KOPT-K1 (cell line): Measurements from ENCODE around the gene CHN2.
A peak's percentile ranks its signal among the peaks of the same experiment; 100 is the strongest.

Source experiments
- H3K27ac ChIP-seq: fragments of 200-600 bp; sonication (generic); 2 replicates; pipeline ENCODE4 v1.5.1; 2016; ENCODE audit warnings: antibody characterized with exemption, mild to moderate bottlenecking, low read depth, low read length; ENCODE audit not compliant: poor library complexity, severe bottlenecking
- H3K36me3 ChIP-seq: fragments of 200-600 bp; sonication (generic); 2 replicates; pipeline ENCODE4 v1.5.1; 2017; ENCODE audit warnings: antibody characterized with exemption, mild to moderate bottlenecking, low read length, moderate library complexity; ENCODE audit not compliant: insufficient read depth
- H3K9me3 ChIP-seq: fragments of 200-600 bp; sonication (generic); 2 replicates; pipeline ENCODE4 v1.5.1; 2017; ENCODE audit warnings: antibody characterized with exemption, low read length, mild to moderate bottlenecking; ENCODE audit not compliant: insufficient read depth, poor library complexity, severe bottlenecking

Gene CHN2

GRCh38 chr7:29386196-29386765 lies 191.7 kb downstream of the CHN2 start:
- Histone ChIP-seq H3K27ac (no peak overlapping the region), H3K9me3 (no peaks in the 10 kb centered on the region), H3K36me3 (no peaks in the 10 kb centered on the region; the same call in 1 of the 2 replicates)

GRCh38 chr7:29391262-29391661 lies 196.7 kb downstream of the CHN2 start:
- Histone ChIP-seq H3K9me3 (no peaks in the 10 kb centered on the region), H3K27ac (no peak overlapping the region), H3K36me3 (no peaks in the 10 kb centered on the region)

- peaks cover 6% of the 10 kb centered on the region for H3K36me3 ChIP-seq
- H3K27ac ChIP-seq, result no peak overlapping the region
- no peaks in the 10 kb centered on the region for H3K9me3 ChIP-seq
These were observed 199.7 kb downstream of the CHN2 start for GRCh38 chr7:29394321-29394720.

GRCh38 chr7:29396563-29396962 lies 202.0 kb downstream of the CHN2 start:
- Histone ChIP-seq H3K27ac (peak overlapping the region; percentile 43), H3K9me3 (no peaks in the 10 kb centered on the region), H3K36me3 (peaks cover 27% of the 10 kb centered on the region)

- peaks cover 34% of the 10 kb centered on the region for H3K36me3 ChIP-seq
- peak overlapping the region; percentile 43 for H3K27ac ChIP-seq
- no peaks in the 10 kb centered on the region for H3K9me3 ChIP-seq
These were observed 202.8 kb downstream of the CHN2 start for GRCh38 chr7:29397398-29397797.

GRCh38 chr7:29398011-29398410 lies 203.4 kb downstream of the CHN2 start:
- peaks cover 40% of the 10 kb centered on the region for H3K36me3 ChIP-seq
- no peaks in the 10 kb centered on the region for H3K9me3 ChIP-seq
- peak overlapping the region; percentile 43 for H3K27ac ChIP-seq

GRCh38 chr7:29400437-29400836 lies 205.9 kb downstream of the CHN2 start:
- peaks cover 58% of the 10 kb centered on the region for H3K36me3 ChIP-seq
- H3K9me3 ChIP-seq, result no peaks in the 10 kb centered on the region
- H3K27ac ChIP-seq, result no peak overlapping the region

- Histone ChIP-seq H3K27ac (no peak overlapping the region), H3K36me3 (peaks cover 58% of the 10 kb centered on the region), H3K9me3 (no peaks in the 10 kb centered on the region)
These were observed 207.2 kb downstream of the CHN2 start for GRCh38 chr7:29401769-29402168.

- peaks cover 40% of the 10 kb centered on the region for H3K36me3 ChIP-seq
- no peak overlapping the region for H3K27ac ChIP-seq
- no peaks in the 10 kb centered on the region for H3K9me3 ChIP-seq
These were observed 211.3 kb downstream of the CHN2 start for GRCh38 chr7:29405891-29406290.

- Histone ChIP-seq H3K36me3 (peaks cover 37% of the 10 kb centered on the region), H3K9me3 (no peaks in the 10 kb centered on the region), H3K27ac (no peak overlapping the region)
These were observed 211.8 kb downstream of the CHN2 start for GRCh38 chr7:29406366-29406765.

GRCh38 chr7:29408841-29409243 lies 214.3 kb downstream of the CHN2 start:
- Histone ChIP-seq H3K27ac (peak overlapping the region; percentile 21), H3K9me3 (no peaks in the 10 kb centered on the region), H3K36me3 (peaks cover 14% of the 10 kb centered on the region)

GRCh38 chr7:29410996-29411395 lies 216.4 kb downstream of the CHN2 start:
- no peak overlapping the region for H3K27ac ChIP-seq

GRCh38 chr7:29412912-29413311 lies 218.3 kb downstream of the CHN2 start:
- no peak overlapping the region for H3K27ac ChIP-seq

More at GRCh38 chr7:29410996-29411395, 216.4 kb downstream of the CHN2 start:
- H3K9me3 ChIP-seq, result no peaks in the 10 kb centered on the region
- H3K36me3 ChIP-seq, result peaks cover 4% of the 10 kb centered on the region

GRCh38 chr7:29413626-29414136 lies 219.1 kb downstream of the CHN2 start:
- Histone ChIP-seq H3K36me3 (peaks cover 4% of the 10 kb centered on the region), H3K27ac (no peak overlapping the region), H3K9me3 (no peaks in the 10 kb centered on the region)

More at GRCh38 chr7:29412912-29413311, 218.3 kb downstream of the CHN2 start:
- Histone ChIP-seq H3K36me3 (peaks cover 4% of the 10 kb centered on the region), H3K9me3 (no peaks in the 10 kb centered on the region)

GRCh38 chr7:29414216-29414615 lies 219.6 kb downstream of the CHN2 start:
- Histone ChIP-seq H3K27ac (no peak overlapping the region), H3K9me3 (no peaks in the 10 kb centered on the region), H3K36me3 (peaks cover 4% of the 10 kb centered on the region)

- Histone ChIP-seq H3K27ac (no peak overlapping the region), H3K9me3 (no peaks in the 10 kb centered on the region), H3K36me3 (no peaks in the 10 kb centered on the region; the same call in 1 of the 2 replicates)
These were observed 220.6 kb downstream of the CHN2 start for GRCh38 chr7:29415215-29415614.
